NCI-H446 treated with DMSO at 0.1 percent for 48 hours (cell line): Measurements from ENCODE around the gene PTPRJ.
"Not testable (repeated sequence)": the region's sequence is repeated elsewhere in the genome, so short reads cannot be mapped to it uniquely, and the experiment has no call there.

ENCODE experiments used
- DNase-seq: peaks from one replicate; lab custom pipeline; 2025; lab: John Stamatoyannopoulos, UW

PTPRJ gene

GRCh38 chr11:47980088-47980906 lies at the start of gene PTPRJ:
PTPRJ (plus strand) TSS chr11:47980559; CDS start chr11:47980913, 354 bp downstream.
- DNase-seq: no peak

GRCh38 chr11:47932544-47932943 lies 47.8 kb upstream of the PTPRJ start:
- no peak for DNase-seq

GRCh38 chr11:47933797-47934196 lies 46.6 kb upstream of the PTPRJ start:
- not testable (repeated sequence) for DNase-seq

GRCh38 chr11:47938791-47939560 lies 41.4 kb upstream of the PTPRJ start:
- no peak for DNase-seq

GRCh38 chr11:47940904-47941649 lies 39.3 kb upstream of the PTPRJ start:
- DNase-seq: no peak

- DNase-seq: no peak
These were observed 38.3 kb upstream of the PTPRJ start for GRCh38 chr11:47941907-47942558.

- no peak for DNase-seq
These were observed 36.4 kb upstream of the PTPRJ start for GRCh38 chr11:47943721-47944586.

GRCh38 chr11:47944632-47945031 lies 35.7 kb upstream of the PTPRJ start:
- no peak for DNase-seq

GRCh38 chr11:47946682-47947559 lies 33.4 kb upstream of the PTPRJ start:
- DNase-seq: peak; percentile 24

GRCh38 chr11:47948137-47948536 lies 32.2 kb upstream of the PTPRJ start:
- DNase-seq: no peak

- DNase-seq: not testable (repeated sequence)
These were observed 31.2 kb upstream of the PTPRJ start for GRCh38 chr11:47949001-47949675.

GRCh38 chr11:47950396-47950795 lies 30.0 kb upstream of the PTPRJ start:
- DNase-seq: no peak

GRCh38 chr11:47951504-47951903 lies 28.9 kb upstream of the PTPRJ start:
- DNase-seq: not testable (repeated sequence)

- DNase-seq: no peak
These were observed 25.2 kb upstream of the PTPRJ start for GRCh38 chr11:47955061-47955755.

- no peak for DNase-seq
These were observed 20.3 kb upstream of the PTPRJ start for GRCh38 chr11:47960015-47960414.

GRCh38 chr11:47961383-47961782 lies 19.0 kb upstream of the PTPRJ start:
- no peak for DNase-seq

- DNase-seq: no peak
These were observed 15.8 kb upstream of the PTPRJ start for GRCh38 chr11:47964546-47964945.
